K562 (cell line): ENCODE measurements around the gene SSR2. TPM values are rescaled to one million over a fixed set of nuclear protein-coding genes. Genes with fewer than 3 reads are reported as not detected.

Experiments
- ARID4B ChIP-seq: sonication (generic); formaldehyde crosslinking; IDR thresholded peaks from 2 replicates; pipeline ENCODE4 v1.8.0; 2022; ENCODE audit warnings: mild to moderate bottlenecking, missing genetic modification reagents
- BRF2 ChIP-seq: IDR thresholded peaks from 3 replicates; pipeline ENCODE4 v1.6.1; 2011; ENCODE audit warnings: borderline replicate concordance, mild to moderate bottlenecking; ENCODE audit not compliant: insufficient read length, insufficient read depth
- COPS2 ChIP-seq: fragments of 450-650 bp; conservative IDR thresholded peaks from 2 replicates; pipeline ENCODE4 v1.6.1; 2016; ENCODE audit warnings: mild to moderate bottlenecking, moderate library complexity
- DLX4 ChIP-seq: fragments of 250-450 bp; sonication (Bioruptor Pico); IDR thresholded peaks from 2 replicates; pipeline ENCODE4 v1.6.1; 2021; ENCODE audit warnings: mild to moderate bottlenecking
- EGR1 ChIP-seq: fragments of 450-650 bp; conservative IDR thresholded peaks from 2 replicates; pipeline ENCODE4 v1.6.1; 2017; ENCODE audit warnings: mild to moderate bottlenecking
- HMG20B ChIP-seq: fragments of 250-450 bp; sonication (Bioruptor Pico); IDR thresholded peaks from 2 replicates; pipeline ENCODE4 v1.5.0; 2021; ENCODE audit warnings: mild to moderate bottlenecking
- MAFG ChIP-seq: fragments of 450-650 bp; conservative IDR thresholded peaks from 2 replicates; pipeline ENCODE4 v1.6.1; 2016; ENCODE audit warnings: missing genetic modification characterization, missing compliant biosample characterization
- MECOM ChIP-seq: fragments of 250-450 bp; sonication (Bioruptor Pico); IDR thresholded peaks from 2 replicates; pipeline ENCODE4 v1.8.0; 2022; ENCODE audit warnings: inconsistent platforms
- MIER1 ChIP-seq: fragments of 450-650 bp; IDR thresholded peaks from 2 replicates; pipeline ENCODE4 v1.6.1; 2016; ENCODE audit warnings: antibody characterized with exemption, mild to moderate bottlenecking, low read depth
- NFE2 ChIP-seq: IDR thresholded peaks from 2 replicates; pipeline ENCODE4 v1.6.1; 2014; ENCODE audit warnings: antibody characterized with exemption, low read depth
- SMAD1 ChIP-seq: fragments of 150-350 bp; IDR thresholded peaks from 2 replicates; pipeline ENCODE4 v1.6.1; 2014; ENCODE audit warnings: low read length, low read depth; ENCODE audit not compliant: partially characterized antibody
- SMARCE1 ChIP-seq: fragments of 450-650 bp; IDR thresholded peaks from 2 replicates; pipeline ENCODE4 v1.7.1; 2016; ENCODE audit warnings: mild to moderate bottlenecking
- TARDBP ChIP-seq: fragments of 450-650 bp; IDR thresholded peaks from 2 replicates; pipeline ENCODE4 v1.6.1; 2016
- ZC3H11A ChIP-seq: IDR thresholded peaks from 2 replicates; pipeline ENCODE4 v1.6.1; 2012; ENCODE audit warnings: low read depth, low read length, improper control_type of control experiment
- ZKSCAN3 ChIP-seq: fragments of 250-450 bp; sonication (Bioruptor Pico); IDR thresholded peaks from 2 replicates; pipeline ENCODE4 v1.4.0; 2020
- polyA plus RNA-seq, 8 experiments: library from polyadenylated mRNA; depleted of rRNA in 4 of 8; stranded (reverse) in 5 of 8; unstranded in 3 of 8; fragments of >200 nt; fragmentation: Nextera tagmentation in 2 of 8; fragmentation: Illumina TruSeq in 1 of 8; extraction: Ambion mirVana in 2 of 8; extraction: Trizol in 1 of 8; gene quantifications; 2 replicates each; pipeline versions ENCODE4 v1.2.1 to v1.2.3, GENCODE V29; 2011 to 2014; ENCODE audit warnings: inconsistent platforms in 1 of 8, missing spikeins in 1 of 8
- total RNA-seq, 7 experiments: library from RNA; depleted of rRNA in 6 of 7; stranded (reverse); fragments of >200 nt in 6 of 7; fragmentation: Illumina TruSeq in 2 of 7; extraction: Trizol in 2 of 7; gene quantifications; 2 replicates each; pipeline versions ENCODE4 v1.2.1 to v1.2.3, GENCODE V29; 2011 to 2021; ENCODE audit warnings: low replicate concordance in 1 of 7
- TF ChIP-seq, protein P1 (sequence below): sonication (generic); formaldehyde crosslinking; IDR thresholded peaks from 2 replicates; pipeline ENCODE4 v1.8.1; 2023; ENCODE audit warnings: missing genetic modification reagents, mild to moderate bottlenecking, borderline replicate concordance
- TF ChIP-seq, protein P2 (sequence below): sonication (generic); formaldehyde crosslinking; IDR thresholded peaks from 2 replicates; pipeline ENCODE4 v1.8.1; 2023; ENCODE audit warnings: mild to moderate bottlenecking, missing genetic modification reagents, moderate library complexity

SSR2 gene
- total and polyA plus RNA-seq, 9 of the 15 experiments (the other 6 are each of a cell fraction or from before 2014, with no cell fraction given): 161 to 411 (median 240) TPM

- TF ChIP-seq ARID4B (CRISPR knock-in tag) (no peak), BRF2 (no peak), SMARCE1 (no peak), EGR1 (no peak), MIER1 (no peak), TARDBP (no peak), NFE2 (no peak), ZKSCAN3 (CRISPR knock-in tag) (no peak), SMAD1 (peak; percentile 53), MECOM (CRISPR knock-in tag) (no peak), COPS2 (no peak), ZC3H11A (no peak), HMG20B (CRISPR knock-in tag) (no peak), DLX4 (CRISPR knock-in tag) (no peak), MAFG (no peak)
- TF ChIP-seq, protein P1, sequence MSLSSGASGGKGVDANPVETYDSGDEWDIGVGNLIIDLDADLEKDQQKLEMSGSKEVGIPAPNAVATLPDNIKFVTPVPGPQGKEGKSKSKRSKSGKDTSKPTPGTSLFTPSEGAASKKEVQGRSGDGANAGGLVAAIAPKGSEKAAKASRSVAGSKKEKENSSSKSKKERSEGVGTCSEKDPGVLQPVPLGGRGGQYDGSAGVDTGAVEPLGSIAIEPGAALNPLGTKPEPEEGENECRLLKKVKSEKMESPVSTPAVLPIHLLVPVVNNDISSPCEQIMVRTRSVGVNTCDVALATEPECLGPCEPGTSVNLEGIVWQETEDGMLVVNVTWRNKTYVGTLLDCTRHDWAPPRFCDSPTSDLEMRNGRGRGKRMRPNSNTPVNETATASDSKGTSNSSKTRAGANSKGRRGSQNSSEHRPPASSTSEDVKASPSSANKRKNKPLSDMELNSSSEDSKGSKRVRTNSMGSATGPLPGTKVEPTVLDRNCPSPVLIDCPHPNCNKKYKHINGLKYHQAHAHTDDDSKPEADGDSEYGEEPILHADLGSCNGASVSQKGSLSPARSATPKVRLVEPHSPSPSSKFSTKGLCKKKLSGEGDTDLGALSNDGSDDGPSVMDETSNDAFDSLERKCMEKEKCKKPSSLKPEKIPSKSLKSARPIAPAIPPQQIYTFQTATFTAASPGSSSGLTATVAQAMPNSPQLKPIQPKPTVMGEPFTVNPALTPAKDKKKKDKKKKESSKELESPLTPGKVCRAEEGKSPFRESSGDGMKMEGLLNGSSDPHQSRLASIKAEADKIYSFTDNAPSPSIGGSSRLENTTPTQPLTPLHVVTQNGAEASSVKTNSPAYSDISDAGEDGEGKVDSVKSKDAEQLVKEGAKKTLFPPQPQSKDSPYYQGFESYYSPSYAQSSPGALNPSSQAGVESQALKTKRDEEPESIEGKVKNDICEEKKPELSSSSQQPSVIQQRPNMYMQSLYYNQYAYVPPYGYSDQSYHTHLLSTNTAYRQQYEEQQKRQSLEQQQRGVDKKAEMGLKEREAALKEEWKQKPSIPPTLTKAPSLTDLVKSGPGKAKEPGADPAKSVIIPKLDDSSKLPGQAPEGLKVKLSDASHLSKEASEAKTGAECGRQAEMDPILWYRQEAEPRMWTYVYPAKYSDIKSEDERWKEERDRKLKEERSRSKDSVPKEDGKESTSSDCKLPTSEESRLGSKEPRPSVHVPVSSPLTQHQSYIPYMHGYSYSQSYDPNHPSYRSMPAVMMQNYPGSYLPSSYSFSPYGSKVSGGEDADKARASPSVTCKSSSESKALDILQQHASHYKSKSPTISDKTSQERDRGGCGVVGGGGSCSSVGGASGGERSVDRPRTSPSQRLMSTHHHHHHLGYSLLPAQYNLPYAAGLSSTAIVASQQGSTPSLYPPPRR: no peak
- TF ChIP-seq, protein P2, sequence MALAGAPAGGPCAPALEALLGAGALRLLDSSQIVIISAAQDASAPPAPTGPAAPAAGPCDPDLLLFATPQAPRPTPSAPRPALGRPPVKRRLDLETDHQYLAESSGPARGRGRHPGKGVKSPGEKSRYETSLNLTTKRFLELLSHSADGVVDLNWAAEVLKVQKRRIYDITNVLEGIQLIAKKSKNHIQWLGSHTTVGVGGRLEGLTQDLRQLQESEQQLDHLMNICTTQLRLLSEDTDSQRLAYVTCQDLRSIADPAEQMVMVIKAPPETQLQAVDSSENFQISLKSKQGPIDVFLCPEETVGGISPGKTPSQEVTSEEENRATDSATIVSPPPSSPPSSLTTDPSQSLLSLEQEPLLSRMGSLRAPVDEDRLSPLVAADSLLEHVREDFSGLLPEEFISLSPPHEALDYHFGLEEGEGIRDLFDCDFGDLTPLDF (CRISPR knock-in tag): no peak
Measured at GRCh38 chr1:156020293-156021092, at the start of gene SSR2 (continued).
